Measurements from ENCODE around the gene PHYHD1. TPM values are rescaled to one million over a fixed set of nuclear protein-coding genes. Genes with fewer than 3 reads are reported as not detected.

PHYHD1 gene
- total and polyA plus RNA-seq, 2 donors (not counting 1 experiment from before 2014, with no cell fraction given), result 0.96 to 2.0 TPM

GRCh38 chr9:128918921-128919320 lies 1.9 kb upstream of the PHYHD1 start:
- Histone ChIP-seq H3K4me3 (ENCODE audit: control extremely low read depth in 1 of 5, extremely low read depth in 1 of 5, insufficient read depth in 1 of 5, low read depth in 2 of 5, low read length in 4 of 5) (no peak overlapping the region), H4K20me1 (ENCODE audit: control insufficient read depth, insufficient read depth, low read length, poor library complexity, severe bottlenecking) (no peaks in the 10 kb centered on the region), H3K36me3 (replicated peaks in 1 of 2; ENCODE audit: control extremely low read depth in 1 of 2, control insufficient read depth in 1 of 2, extremely low read depth in 1 of 2, insufficient read depth in 2 of 2, low read length in 1 of 2) (peaks cover 0 to 20% of the 10 kb centered on the region in 2 experiments), H3K4me2 (replicated peaks; ENCODE audit: low read depth, low read length, poor library complexity, severe bottlenecking) (no peak overlapping the region), H2AFZ (ENCODE audit: insufficient read depth, low read depth, low read length, poor library complexity, severe bottlenecking) (no peak overlapping the region), H3K9ac (ENCODE audit: low read length) (no peak overlapping the region), H3K9me3 (ENCODE audit: control extremely low read depth in 1 of 3, control insufficient read depth in 2 of 3, insufficient read depth in 1 of 3, low read length in 2 of 3) (no peaks in the 10 kb centered on the region), H3K79me2 (ENCODE audit: control insufficient read depth, insufficient read depth, low read length) (peaks cover 7% of the 10 kb centered on the region), H3K4me1 (ENCODE audit: control insufficient read depth in 2 of 2, insufficient read depth in 2 of 2, low read length in 2 of 2) (peaks cover 13% of the 10 kb centered on the region in 2 donors), H3K27me3 (replicated peaks in 1 of 4; ENCODE audit: control extremely low read depth in 1 of 4, control insufficient read depth in 3 of 4, insufficient read depth in 4 of 4, low read length in 3 of 4) (peaks cover 0 to 5% (median 0%) of the 10 kb centered on the region in 4 experiments), H3K27ac (ENCODE audit: low read length in 2 of 2) (no peak overlapping the region)
- ChIA-PET CTCF (interaction anchor here (1.3 kb wide), 1 partner anchor 9 kb away, joined by 5 read pairs; no protein-coding TSS in a partner anchor), POLR2A (no interaction called here)
- TF ChIP-seq CTCF (IDR thresholded peaks at IDR 0.05) (no peak), EZH2 (IDR thresholded peaks at IDR 0.05; ENCODE audit: borderline replicate concordance, insufficient read depth, low read depth, low read length, poor library complexity, severe bottlenecking) (no peak)
- peaks cover 2% of the 10 kb centered on the region for H3K27me3 Mint-ChIP-seq
- 71% methylated on average over 2 of the region's 2 CpGs for WGBS (ENCODE audit: insufficient coverage)
- no peaks in the 10 kb centered on the region for H3K9me3 Mint-ChIP-seq (ENCODE audit: insufficient read depth)
- DNase-seq (no peak), ATAC-seq (ENCODE audit: low read depth) (no peak)
- H3K27ac Mint-ChIP-seq, result no peak overlapping the region
- intact Hi-C loops (cut with micrococcal nuclease), result no loop called here
- H3K4me1 Mint-ChIP-seq, result peaks cover 4% of the 10 kb centered on the region
- H3K4me3 Mint-ChIP-seq, result no peak overlapping the region

GRCh38 chr9:128919402-128920089 lies 1.2 kb upstream of the PHYHD1 start:
- 96% methylated on average over 2 of the region's 14 CpGs for WGBS (ENCODE audit: insufficient coverage)
- H3K4me1 Mint-ChIP-seq, result peaks cover 4% of the 10 kb centered on the region
- H3K9me3 ChIP-seq (ENCODE audit: control extremely low read depth in 1 of 3, control insufficient read depth in 2 of 3, insufficient read depth in 1 of 3, low read length in 2 of 3), result no peaks in the 10 kb centered on the region
- TF ChIP-seq EZH2 (IDR thresholded peaks at IDR 0.05; ENCODE audit: borderline replicate concordance, insufficient read depth, low read depth, low read length, poor library complexity, severe bottlenecking) (no peak), CTCF (IDR thresholded peaks at IDR 0.05) (no peak)
- ATAC-seq (ENCODE audit: low read depth) (no peak), DNase-seq (no peak)
- H3K27ac Mint-ChIP-seq, result no peak overlapping the region
- peaks cover 13% of the 10 kb centered on the region in 2 donors for H3K4me1 ChIP-seq (ENCODE audit: control insufficient read depth in 2 of 2, insufficient read depth in 2 of 2, low read length in 2 of 2)
- no peak overlapping the region for H3K4me3 Mint-ChIP-seq
- H3K4me2 ChIP-seq (replicated peaks; ENCODE audit: low read depth, low read length, poor library complexity, severe bottlenecking), result no peak overlapping the region
- no peak overlapping the region for H3K4me3 ChIP-seq (ENCODE audit: control extremely low read depth in 1 of 5, extremely low read depth in 1 of 5, insufficient read depth in 1 of 5, low read depth in 2 of 5, low read length in 4 of 5)
- no peak overlapping the region for H2AFZ ChIP-seq (ENCODE audit: insufficient read depth, low read depth, low read length, poor library complexity, severe bottlenecking)
- H3K9me3 Mint-ChIP-seq (ENCODE audit: insufficient read depth), result no peaks in the 10 kb centered on the region
- no peaks in the 10 kb centered on the region for H4K20me1 ChIP-seq (ENCODE audit: control insufficient read depth, insufficient read depth, low read length, poor library complexity, severe bottlenecking)
- H3K27me3 ChIP-seq (replicated peaks in 1 of 4; ENCODE audit: control extremely low read depth in 1 of 4, control insufficient read depth in 3 of 4, insufficient read depth in 4 of 4, low read length in 3 of 4), result peaks cover 0 to 5% (median 0%) of the 10 kb centered on the region in 4 experiments
- H3K36me3 ChIP-seq (replicated peaks in 1 of 2; ENCODE audit: control extremely low read depth in 1 of 2, control insufficient read depth in 1 of 2, extremely low read depth in 1 of 2, insufficient read depth in 2 of 2, low read length in 1 of 2), result peaks cover 0 to 18% of the 10 kb centered on the region in 2 experiments
- CTCF ChIA-PET, result interaction anchor here (0.6 to 1.3 kb wide), 2 partner anchors 9 to 281 kb away, joined by 4 to 5 read pairs; no protein-coding TSS in a partner anchor
- H3K27ac ChIP-seq (ENCODE audit: low read length in 2 of 2), result no peak overlapping the region
- peaks cover under 1% of the 10 kb centered on the region for H3K79me2 ChIP-seq (ENCODE audit: control insufficient read depth, insufficient read depth, low read length)
- H3K9ac ChIP-seq (ENCODE audit: low read length), result no peak overlapping the region
- POLR2A ChIA-PET, result no interaction called here
- intact Hi-C loops (cut with micrococcal nuclease), result no loop called here
- peaks cover 2% of the 10 kb centered on the region for H3K27me3 Mint-ChIP-seq

All from B cell (primary cell).